ENCODE measurements around the gene ZDHHC20. TPM values are rescaled to one million over a fixed set of nuclear protein-coding genes. Genes with fewer than 3 reads are reported as not detected.

ZDHHC20 gene
- total RNA-seq, 1 donor from 2014 or later = 175 TPM

GRCh38 chr13:21486322-21486721, 27.2 kb upstream of the ZDHHC20 start:
- no peak for DNase-seq (ENCODE audit: low spot score)
- no peaks in the 10 kb centered on the region for H3K4me1 Mint-ChIP-seq
- TF ChIP-seq EZH2phosphoT487 (IDR thresholded peaks at IDR 0.05) = no peak
- TF ChIP-seq EZH2 (IDR thresholded peaks at IDR 0.05) = no peak
- TF ChIP-seq CTCF (IDR thresholded peaks at IDR 0.05) = no peak
- no peak overlapping the region for H3K27ac ChIP-seq
- H3K9me3 ChIP-seq (ENCODE audit: low read depth) = peaks cover 9% of the 10 kb centered on the region
- peaks cover 23% of the 10 kb centered on the region for H3K36me3 Mint-ChIP-seq
- H3K4me3 Mint-ChIP-seq = no peak overlapping the region
- no peak overlapping the region for H3K4me3 ChIP-seq
- H3K4me1 ChIP-seq = no peaks in the 10 kb centered on the region
- H3F3A ChIP-seq (ENCODE audit: low read depth) = no peaks in the 10 kb centered on the region
- H3K27me3 Mint-ChIP-seq (ENCODE audit: insufficient read depth, low read depth) = peaks cover 3% of the 10 kb centered on the region
- H3K27me3 ChIP-seq = no peaks in the 10 kb centered on the region
- peaks cover 34% of the 10 kb centered on the region for H3K9me3 Mint-ChIP-seq
- no peak overlapping the region for H3K9ac ChIP-seq
- H3K79me2 ChIP-seq (ENCODE audit: low read depth) = no peaks in the 10 kb centered on the region
- H4K20me1 ChIP-seq (ENCODE audit: low read depth) = no peaks in the 10 kb centered on the region
- no peaks in the 10 kb centered on the region for H3K36me3 ChIP-seq
- H3K27ac Mint-ChIP-seq = no peak overlapping the region
- H3K4me2 ChIP-seq = no peak overlapping the region
- no peak overlapping the region for H2AFZ ChIP-seq (replicated peaks)

GRCh38 chr13:21483748-21484147, 24.6 kb upstream of the ZDHHC20 start:
- no peaks in the 10 kb centered on the region for H3F3A ChIP-seq (ENCODE audit: low read depth)
- no peaks in the 10 kb centered on the region for H3K4me1 ChIP-seq
- no peak overlapping the region for H3K27ac ChIP-seq
- Mint-ChIP-seq H3K27ac (no peak overlapping the region), H3K9me3 (peaks cover 30% of the 10 kb centered on the region), H3K36me3 (peaks cover 10% of the 10 kb centered on the region), H3K27me3 (ENCODE audit: insufficient read depth, low read depth) (peaks cover 3% of the 10 kb centered on the region), H3K4me1 (no peaks in the 10 kb centered on the region), H3K4me3 (no peak overlapping the region)
- H3K27me3 ChIP-seq = no peaks in the 10 kb centered on the region
- H2AFZ ChIP-seq (replicated peaks) = no peak overlapping the region
- H3K9ac ChIP-seq = no peak overlapping the region
- no peaks in the 10 kb centered on the region for H3K79me2 ChIP-seq (ENCODE audit: low read depth)
- no peaks in the 10 kb centered on the region for H4K20me1 ChIP-seq (ENCODE audit: low read depth)
- no peak overlapping the region for H3K4me3 ChIP-seq
- H3K9me3 ChIP-seq (ENCODE audit: low read depth) = peaks cover 9% of the 10 kb centered on the region
- no peaks in the 10 kb centered on the region for H3K36me3 ChIP-seq
- no peak for DNase-seq (ENCODE audit: low spot score)
- no peak overlapping the region for H3K4me2 ChIP-seq
- no peak for TF ChIP-seq CTCF (IDR thresholded peaks at IDR 0.05)
- no peak for TF ChIP-seq EZH2 (IDR thresholded peaks at IDR 0.05)
- TF ChIP-seq EZH2phosphoT487 (IDR thresholded peaks at IDR 0.05) = no peak

- no peaks in the 10 kb centered on the region for H3K4me1 ChIP-seq
- H3K27me3 Mint-ChIP-seq (ENCODE audit: insufficient read depth, low read depth) = peaks cover 5% of the 10 kb centered on the region
- H3K36me3 Mint-ChIP-seq = peaks cover 4% of the 10 kb centered on the region
- no peak overlapping the region for H2AFZ ChIP-seq (replicated peaks)
- peaks cover 12% of the 10 kb centered on the region for H3K9me3 Mint-ChIP-seq
- no peak overlapping the region for H3K9ac ChIP-seq
- H3K4me3 Mint-ChIP-seq = no peak overlapping the region
- TF ChIP-seq CTCF (IDR thresholded peaks at IDR 0.05) (no peak), EZH2 (IDR thresholded peaks at IDR 0.05) (no peak), EZH2phosphoT487 (IDR thresholded peaks at IDR 0.05) (no peak)
- no peak overlapping the region for H3K4me2 ChIP-seq
- no peak overlapping the region for H3K4me3 ChIP-seq
- no peak overlapping the region for H3K27ac ChIP-seq
- H4K20me1 ChIP-seq (ENCODE audit: low read depth) = no peaks in the 10 kb centered on the region
- H3K27me3 ChIP-seq = no peaks in the 10 kb centered on the region
- H3K9me3 ChIP-seq (ENCODE audit: low read depth) = peaks cover 4% of the 10 kb centered on the region
- DNase-seq (ENCODE audit: low spot score) = no peak
- H3F3A ChIP-seq (ENCODE audit: low read depth) = peaks cover 5% of the 10 kb centered on the region
- H3K36me3 ChIP-seq = no peaks in the 10 kb centered on the region
- H3K27ac Mint-ChIP-seq = no peak overlapping the region
- H3K79me2 ChIP-seq (ENCODE audit: low read depth) = no peaks in the 10 kb centered on the region
- H3K4me1 Mint-ChIP-seq = peaks cover 6% of the 10 kb centered on the region
Observed at GRCh38 chr13:21481359-21481758, 22.3 kb upstream of the ZDHHC20 start.

Measured in neural progenitor cell (in vitro differentiated cells).